GM12878 (cell line): ENCODE measurements around the gene NKX2-8. TPM values are rescaled to one million over a fixed set of nuclear protein-coding genes. Genes with fewer than 3 reads are reported as not detected.

Experiments used
- ATAC-seq: fragments of 200-7000 bp; cut with Tn5 transposase; 3 replicates; pipeline ENCODE4 v1.9.1; 2020; ENCODE audit warnings: mild to moderate bottlenecking, moderate library complexity
- BruUV-seq: library from RNA; stranded (reverse); fragments of 400-500 nt; replicated peaks from 2 replicates; lab custom pipeline; 2021; lab: Mats Ljungman, UMichigan
- CTCF ChIA-PET: fragments of 300-600 bp; sonication (Branson Sonifier 250); formaldehyde crosslinking; extraction: SDS; loops from one replicate; lab custom pipeline; 2021; ENCODE audit warnings: inconsistent platforms; lab: Yijun Ruan, JAX
- POLR2A ChIA-PET: fragments of 350-600 bp; formaldehyde crosslinking; extraction: SDS; loops from one replicate; lab custom pipeline; 2021; ENCODE audit warnings: inconsistent platforms; lab: Charles Lee
- RAD21 ChIA-PET: fragments of 300-600 bp; sonication (Branson Sonifier 250); formaldehyde crosslinking; loops from one replicate; lab custom pipeline; 2023; ENCODE audit warnings: antibody characterized with exemption; ENCODE audit not compliant: unreplicated experiment; lab: Charles Lee
- SMC1A ChIA-PET: fragments of 300-600 bp; sonication (Branson Sonifier 250); formaldehyde crosslinking; loops from one replicate; lab custom pipeline; 2023; ENCODE audit not compliant: unreplicated experiment, uncharacterized antibody; lab: Charles Lee
- DNase-seq: peaks from one replicate; pipeline ENCODE4 v3.0.0-alpha.2; 2011; ENCODE audit warnings: low read depth, low spot score
- FAIRE-seq: peaks from 3 replicates; lab custom pipeline; 2011; peaks lifted over from hg19 to GRCh38; lab: Jason Lieb, UNC
- H2AFZ ChIP-seq: 2 replicates; pipeline ENCODE4 v1.6.0; 2011; ENCODE audit warnings: low read depth, low read length, control low read depth; ENCODE audit not compliant: control insufficient read depth
- H3K27ac ChIP-seq: 2 replicates; pipeline ENCODE4 v1.5.1; 2011; ENCODE audit warnings: control low read depth; ENCODE audit not compliant: control insufficient read depth, insufficient read depth
- H3K27me3 ChIP-seq, 2 experiments: replicated peaks in 1 of 2; 2 replicates each; pipeline versions ENCODE4 v1.6.0 to v1.6.1; 2011; ENCODE audit warnings: low read length in 1 of 2; ENCODE audit not compliant: control insufficient read depth in 2 of 2, insufficient read depth in 2 of 2
- H3K36me3 ChIP-seq, 2 experiments: 2 replicates each; pipeline ENCODE4 v1.5.1; 2011; ENCODE audit warnings: low read length in 1 of 2; ENCODE audit not compliant: control insufficient read depth in 2 of 2, insufficient read depth in 2 of 2
- H3K4me1 ChIP-seq: 2 replicates; pipeline ENCODE4 v1.6.1; 2011; ENCODE audit warnings: mild to moderate bottlenecking, low read length, moderate library complexity, mixed read lengths; ENCODE audit not compliant: control insufficient read depth, insufficient read depth
- H3K4me2 ChIP-seq: 2 replicates; pipeline ENCODE4 v1.6.0; 2011; ENCODE audit warnings: control low read depth; ENCODE audit not compliant: control insufficient read depth, insufficient read depth
- H3K4me3 ChIP-seq: fragments of 200-600 bp; sonication (generic); 2 replicates; pipeline ENCODE4 v1.5.1; 2016
- H3K79me2 ChIP-seq: 2 replicates; pipeline ENCODE4 v1.6.0; 2011; ENCODE audit warnings: low read length; ENCODE audit not compliant: control insufficient read depth, insufficient read depth
- H3K9ac ChIP-seq: 2 replicates; pipeline ENCODE4 v1.8.0; 2011; ENCODE audit warnings: low read length, control low read depth, mixed read lengths; ENCODE audit not compliant: control insufficient read depth, insufficient read depth
- H3K9me3 ChIP-seq: replicated peaks from 3 replicates; pipeline ENCODE4 v1.5.1; 2011; ENCODE audit warnings: mild to moderate bottlenecking, low read length; ENCODE audit not compliant: control insufficient read depth, insufficient read depth
- H4K20me1 ChIP-seq: 2 replicates; pipeline ENCODE4 v1.6.0; 2011; ENCODE audit not compliant: control insufficient read depth, insufficient read depth
- ATF3 ChIP-seq: IDR thresholded peaks from 2 replicates; pipeline ENCODE4 v1.6.1; 2011; ENCODE audit warnings: low read depth, mild to moderate bottlenecking, low read length, moderate library complexity, borderline replicate concordance; ENCODE audit errors: extremely low read depth
- BCL3 ChIP-seq: IDR thresholded peaks from 2 replicates; pipeline ENCODE4 v1.6.1; 2011; ENCODE audit warnings: borderline replicate concordance, low read depth, mild to moderate bottlenecking, moderate library complexity, low read length; ENCODE audit not compliant: insufficient read depth, poor library complexity, severe bottlenecking
- CBX3 ChIP-seq: fragments of 200-600 bp; sonication (generic); IDR thresholded peaks from 2 replicates; pipeline ENCODE4 v1.6.1; 2016; ENCODE audit warnings: low read depth, borderline replicate concordance
- EGR1 ChIP-seq, 2 experiments: IDR thresholded peaks; 1 replicate in 1 of 2; 2 replicates in 1 of 2; pipeline ENCODE4 v1.6.1; 2011 to 2012; ENCODE audit warnings: low read depth in 2 of 2, low read length in 2 of 2, borderline replicate concordance in 1 of 2, mild to moderate bottlenecking in 1 of 2, moderate library complexity in 1 of 2
- HDAC6 ChIP-seq: fragments of 200-600 bp; sonication (generic); IDR thresholded peaks from one replicate; pipeline ENCODE4 v1.8.0; 2017; ENCODE audit warnings: antibody characterized with exemption; ENCODE audit not compliant: unreplicated experiment
- IRF3 ChIP-seq: fragments of 450-650 bp; IDR thresholded peaks from 2 replicates; pipeline ENCODE4 v1.6.1; 2014; ENCODE audit warnings: mild to moderate bottlenecking
- LARP7 ChIP-seq: fragments of 450-650 bp; IDR thresholded peaks from 2 replicates; pipeline ENCODE4 v1.6.1; 2017; ENCODE audit warnings: mild to moderate bottlenecking
- NR2C1 ChIP-seq: fragments of 450-650 bp; IDR thresholded peaks from 2 replicates; pipeline ENCODE4 v1.6.1; 2017; ENCODE audit warnings: antibody characterized with exemption, mild to moderate bottlenecking, moderate library complexity
- PAX5 ChIP-seq: IDR thresholded peaks from 2 replicates; pipeline ENCODE4 v1.6.1; 2011; ENCODE audit warnings: low read depth, low read length, borderline replicate concordance
- RCOR1 ChIP-seq: conservative IDR thresholded peaks from 2 replicates; pipeline ENCODE4 v1.6.1; 2012; ENCODE audit warnings: low read depth, low read length, improper control_type of control experiment
- RUNX3 ChIP-seq: IDR thresholded peaks from 2 replicates; pipeline ENCODE4 v1.6.1; 2012; ENCODE audit warnings: low read length, inconsistent platforms
- TAF1 ChIP-seq: IDR thresholded peaks from 2 replicates; pipeline ENCODE4 v1.6.1; 2011; ENCODE audit warnings: mild to moderate bottlenecking, low read depth, low read length, borderline replicate concordance
- TCF7 ChIP-seq: IDR thresholded peaks from 2 replicates; pipeline ENCODE4 v1.6.1; 2014; ENCODE audit warnings: antibody characterized with exemption, borderline replicate concordance
- ZNF274 ChIP-seq: IDR thresholded peaks from one replicate; pipeline ENCODE4 v1.8.0; 2011; ENCODE audit not compliant: insufficient read length, insufficient read depth
- ZNF622 ChIP-seq: fragments of 450-650 bp; IDR thresholded peaks from 2 replicates; pipeline ENCODE4 v1.6.1; 2017; ENCODE audit warnings: mild to moderate bottlenecking, inconsistent platforms
- ZZZ3 ChIP-seq: IDR thresholded peaks from 2 replicates; pipeline ENCODE4 v1.6.1; 2011; ENCODE audit warnings: low read depth; ENCODE audit not compliant: control insufficient read depth, insufficient read length
- WGBS: methylation state at CpG from one replicate; pipeline ENCODE4 v1.1.6; 2016; ENCODE audit warnings: low lambda C conversion rate; ENCODE audit not compliant: insufficient replicate concordance, insufficient coverage; ENCODE audit errors: missing lambda C conversion rate; 5-methylcytosine and 5-hydroxymethylcytosine counted together
- in situ Hi-C: fragments of 300-500 bp; cut with MboI; formaldehyde crosslinking; loops from 9 replicates; pipeline ENCODE4 v1.14.3; 2018; ENCODE audit warnings: mixed read lengths
- intact Hi-C: fragments of 100-400 bp; cut with micrococcal nuclease; formaldehyde crosslinking; loops from one replicate; pipeline ENCODE4 v1.14.2; 2022; ENCODE audit not compliant: unreplicated experiment
- polyA plus RNA-seq, 11 experiments: library from polyadenylated mRNA; depleted of rRNA in 4 of 11; unstranded in 6 of 11; stranded (reverse) in 5 of 11; fragments of >200 nt; fragmentation: Nextera tagmentation in 4 of 11; fragmentation: Illumina TruSeq in 1 of 11; extraction: Ambion mirVana in 4 of 11; extraction: Trizol in 1 of 11; gene quantifications; 1 replicate in 1 of 11; 2 replicates in 10 of 11; pipeline versions ENCODE4 v1.2.1 to v1.2.3, GENCODE V29; 2011 to 2016; ENCODE audit warnings: inconsistent platforms in 2 of 11, missing spikeins in 2 of 11, low read depth in 1 of 11
- total RNA-seq, 4 experiments: library from RNA; depleted of rRNA in 3 of 4; stranded (reverse); fragments of >200 nt in 3 of 4; fragmentation: Illumina TruSeq in 1 of 4; extraction: Trizol in 1 of 4; gene quantifications; 2 replicates each; pipeline versions ENCODE4 v1.2.1 to v1.2.3, GENCODE V29; 2013 to 2021

NKX2-8 gene
- total and polyA plus RNA-seq, 10 of the 15 experiments (the other 5 are each of a cell fraction or from before 2014, with no cell fraction given): not detected

- ChIA-PET CTCF (interaction anchor here (1.4 kb wide), 1 partner anchor 65 kb away, joined by 4 read pairs; no protein-coding TSS in a partner anchor), POLR2A (no interaction called here), RAD21 (no interaction called here), SMC1A (no interaction called here)
- no peak overlapping the region for H3K27ac ChIP-seq
- H3K9me3 ChIP-seq: no peaks in the 10 kb centered on the region
- BruUV-seq: no TSS peak
- no peak for TF ChIP-seq RCOR1
- no peak for TF ChIP-seq NR2C1
- TF ChIP-seq PAX5: no peak
- TF ChIP-seq ZNF622: no peak
- no peak for TF ChIP-seq HDAC6
- H3K36me3 ChIP-seq: no peaks in the 10 kb centered on the region
- no peaks in the 10 kb centered on the region for H3K79me2 ChIP-seq
- in situ Hi-C loops (no loop called here), intact Hi-C loops (no loop called here)
- no peak for ATAC-seq
- H4K20me1 ChIP-seq: no peaks in the 10 kb centered on the region
- no peak overlapping the region for H3K9ac ChIP-seq
- H3K27me3 ChIP-seq: no peaks in the 10 kb centered on the region
- no peak overlapping the region for H2AFZ ChIP-seq
- H3K4me3 ChIP-seq: no peak overlapping the region
- no peak overlapping the region for H3K4me2 ChIP-seq
- no peak for FAIRE-seq
- DNase-seq: no peak
- WGBS: 28% methylated on average over 5 of the region's 5 CpGs
- H3K4me1 ChIP-seq: no peaks in the 10 kb centered on the region
Measured at GRCh38 chr14:36617824-36618223, 35.4 kb upstream of the NKX2-8 start.

- H3K79me2 ChIP-seq: no peaks in the 10 kb centered on the region
- H4K20me1 ChIP-seq: no peaks in the 10 kb centered on the region
- H2AFZ ChIP-seq: no peak overlapping the region
- H3K4me2 ChIP-seq: no peak overlapping the region
- intact Hi-C loops (loop anchor here (1.0 to 2.0 kb wide), 3 partner anchors 52 to 535 kb away; no protein-coding TSS in a partner anchor), in situ Hi-C loops (loop anchor here (10.0 kb wide), 1 partner anchor 541 kb away; no protein-coding TSS in a partner anchor)
- H3K9me3 ChIP-seq: no peaks in the 10 kb centered on the region
- RAD21 ChIA-PET: interaction anchor here (0.6 to 1.8 kb wide), 3 partner anchors 50 to 820 kb away, joined by 3 to 7 read pairs (median 3); no protein-coding TSS in a partner anchor
- H3K9ac ChIP-seq: no peak overlapping the region
- H3K36me3 ChIP-seq: no peaks in the 10 kb centered on the region
- no peaks in the 10 kb centered on the region for H3K27me3 ChIP-seq
- ATAC-seq: no peak
- no peak overlapping the region for H3K4me3 ChIP-seq
- WGBS: 0% methylated on average over 1 of the region's 1 CpG
- POLR2A ChIA-PET: no interaction called here
- no peak for DNase-seq
- H3K27ac ChIP-seq: no peak overlapping the region
- CTCF ChIA-PET: interaction anchor here (0.6 to 4.7 kb wide), 12 partner anchors 14 to 544 kb away, joined by 3 to 75 read pairs (median 4); no protein-coding TSS in a partner anchor
- no TSS peak for BruUV-seq
- H3K4me1 ChIP-seq: no peaks in the 10 kb centered on the region
- SMC1A ChIA-PET: interaction anchor here (0.9 to 1.5 kb wide), 4 partner anchors 18 to 337 kb away, joined by 4 to 5 read pairs (median 4); no protein-coding TSS in a partner anchor
- no peak for FAIRE-seq
- no peak for TF ChIP-seq RUNX3
- TF ChIP-seq HDAC6: no peak
- TF ChIP-seq ATF3: no peak
- TF ChIP-seq EGR1 (IDR thresholded peaks at IDR 0.05; ENCODE audit: borderline replicate concordance in 1 of 2, low read depth in 2 of 2, low read length in 2 of 2): no peak
- no peak for TF ChIP-seq BCL3
- no peak for TF ChIP-seq CBX3
- TF ChIP-seq TAF1: no peak
- no peak for TF ChIP-seq ZZZ3
- TF ChIP-seq ZNF274: no peak
- no peak for TF ChIP-seq LARP7
- no peak for TF ChIP-seq IRF3
- TF ChIP-seq TCF7: no peak
Measured at GRCh38 chr14:36605506-36605857, 23.1 kb upstream of the NKX2-8 start.
